NCI-H1092 (cell line): Measurements from ENCODE around the gene RNASE11.
"Not testable (repeated sequence)": the region's sequence is repeated elsewhere in the genome, so short reads cannot be mapped to it uniquely, and the experiment has no call there.

Experiments
- DNase-seq: peaks from one replicate; lab custom pipeline; 2025; lab: John Stamatoyannopoulos, UW

The RNASE11 gene

DNA sequence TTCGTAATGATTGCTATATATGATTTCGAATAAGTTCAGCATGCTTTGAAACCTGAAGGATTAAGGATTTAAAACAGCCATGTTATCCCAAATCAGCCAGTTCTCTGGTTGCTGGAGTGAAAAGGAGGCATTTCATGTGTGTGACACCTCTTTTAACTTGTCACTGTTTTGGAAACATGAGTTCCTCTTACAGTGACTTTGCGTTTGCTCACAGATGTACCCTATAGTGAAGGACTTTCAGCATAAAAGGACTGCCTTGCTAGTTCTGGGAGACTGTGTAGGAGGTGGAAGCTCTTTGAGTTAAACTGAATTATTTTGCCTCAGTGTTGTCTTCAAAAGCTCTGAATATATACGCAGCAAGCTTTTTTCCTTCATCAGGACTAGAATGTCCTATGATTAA lies 7.6 kb downstream of the RNASE11 start:
- DNase-seq: no peak

GRCh38 chr14:20578784-20579502 lies 8.9 kb downstream of the RNASE11 start:
- no peak for DNase-seq

DNA sequence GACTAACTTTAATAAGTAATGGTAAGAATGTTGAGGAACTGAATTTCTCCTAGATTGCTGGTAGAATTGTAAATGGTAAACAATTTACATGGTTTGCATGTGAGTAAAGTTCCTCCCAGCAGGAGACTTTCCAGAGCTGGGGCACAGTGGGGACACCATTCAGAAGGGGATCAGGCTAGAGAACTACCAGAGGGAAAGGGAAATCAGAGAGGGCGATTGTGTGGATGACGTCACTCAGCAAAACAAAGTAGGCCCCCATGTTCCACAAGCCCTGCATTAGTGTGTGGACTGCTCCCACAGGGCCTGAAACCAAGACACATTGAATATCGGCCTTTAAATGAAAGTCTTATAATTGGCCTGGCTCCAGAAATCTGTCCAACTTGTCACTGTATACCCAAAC lies 9.5 kb downstream of the RNASE11 start:
- DNase-seq: no peak

GRCh38 chr14:20572382-20572990 lies 15.3 kb downstream of the RNASE11 start:
- DNase-seq: not testable (repeated sequence)

GRCh38 chr14:20570720-20571119 lies 17.1 kb downstream of the RNASE11 start:
- DNase-seq: not testable (repeated sequence)

GRCh38 chr14:20569865-20570264 lies 17.9 kb downstream of the RNASE11 start:
- not testable (repeated sequence) for DNase-seq

DNA sequence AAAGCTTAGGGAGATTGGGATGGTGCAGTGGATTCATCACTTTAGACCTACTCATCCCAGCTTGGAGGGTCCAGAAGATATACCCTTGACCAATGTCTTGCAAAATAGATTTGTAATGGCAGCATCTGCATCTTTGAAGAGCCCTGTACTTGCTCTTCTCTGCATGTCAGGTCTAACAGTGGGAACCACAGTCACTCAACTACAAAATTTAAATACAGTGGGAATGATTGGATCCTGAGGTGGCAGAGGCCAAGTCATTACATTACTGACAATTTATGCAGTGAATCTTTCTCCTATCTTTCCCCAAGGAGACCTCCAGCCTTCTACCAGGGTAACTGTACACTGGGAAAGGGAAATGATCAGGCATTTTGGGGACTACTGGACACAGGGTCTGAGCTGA lies 18.7 kb downstream of the RNASE11 start:
- DNase-seq: no peak

DNA sequence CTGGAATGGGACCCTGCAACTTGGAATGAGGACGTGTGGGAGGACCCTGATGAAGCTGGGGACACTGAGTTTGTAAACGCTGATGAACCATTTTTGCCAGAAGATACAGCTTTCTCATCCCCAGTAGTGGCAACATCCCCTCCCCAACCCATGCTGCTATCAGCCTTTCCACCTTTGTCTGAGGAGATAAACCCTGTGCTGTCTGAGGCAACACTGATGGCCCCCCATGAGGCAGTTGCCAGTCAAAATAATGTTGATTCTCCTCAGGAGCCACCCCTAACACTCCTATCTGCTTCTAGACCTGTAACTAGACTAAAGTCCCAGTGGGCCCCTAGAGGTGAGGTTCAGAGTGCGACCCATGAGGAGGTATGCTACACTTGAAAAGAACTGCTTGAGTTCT lies 19.4 kb downstream of the RNASE11 start:
- no peak for DNase-seq

- DNase-seq: not testable (repeated sequence)
Observed at GRCh38 chr14:20567199-20567598, 20.6 kb downstream of the RNASE11 start.

GRCh38 chr14:20564501-20564997 lies 23.3 kb downstream of the RNASE11 start:
- DNase-seq: no peak

GRCh38 chr14:20563971-20564370 lies 23.8 kb downstream of the RNASE11 start:
- DNase-seq: no peak

DNA sequence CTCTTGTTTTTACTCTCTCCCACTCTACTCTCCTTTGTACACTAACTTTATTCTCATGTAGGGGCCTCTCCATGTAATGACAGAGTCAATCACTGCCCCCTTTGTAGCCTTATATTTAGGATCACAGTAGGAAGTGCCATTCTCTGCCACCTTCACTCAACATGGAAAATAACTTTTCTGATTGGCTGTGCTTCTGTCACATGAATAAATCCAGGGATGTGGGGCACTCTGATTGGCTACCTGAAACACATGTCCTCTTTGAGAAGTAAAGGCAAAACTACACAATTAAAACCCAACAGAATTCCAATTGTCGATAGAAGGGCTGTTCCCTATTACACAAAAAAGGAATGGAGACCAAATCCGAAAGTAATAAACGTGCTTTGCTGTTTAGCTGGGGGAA lies 26.8 kb downstream of the RNASE11 start, which contains the start of gene RNASE9:
Gene RNASE9, minus strand, starts transcription at position 87 of the 400 bp plus-strand sequence.
- DNase-seq: no peak

GRCh38 chr14:20559461-20559904 lies 28.3 kb downstream of the RNASE11 start:
- no peak for DNase-seq

DNA sequence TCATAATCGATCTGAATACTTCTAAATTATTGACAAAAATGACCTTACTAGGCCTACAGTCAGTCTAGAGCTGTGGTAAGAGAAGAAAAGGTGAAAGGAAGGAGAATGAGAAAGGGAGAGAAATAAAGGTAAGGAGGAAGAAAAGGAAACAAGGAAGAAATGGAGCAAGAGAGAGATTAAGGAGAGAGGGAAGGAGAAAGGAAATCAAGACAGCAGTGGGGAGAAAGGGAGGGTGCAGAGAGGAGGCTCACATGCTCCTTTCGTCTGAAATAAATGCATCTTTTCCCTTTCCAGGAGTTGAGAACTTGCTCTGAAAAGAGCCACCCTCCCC lies 30.6 kb downstream of the RNASE11 start:
- no peak for DNase-seq

DNA sequence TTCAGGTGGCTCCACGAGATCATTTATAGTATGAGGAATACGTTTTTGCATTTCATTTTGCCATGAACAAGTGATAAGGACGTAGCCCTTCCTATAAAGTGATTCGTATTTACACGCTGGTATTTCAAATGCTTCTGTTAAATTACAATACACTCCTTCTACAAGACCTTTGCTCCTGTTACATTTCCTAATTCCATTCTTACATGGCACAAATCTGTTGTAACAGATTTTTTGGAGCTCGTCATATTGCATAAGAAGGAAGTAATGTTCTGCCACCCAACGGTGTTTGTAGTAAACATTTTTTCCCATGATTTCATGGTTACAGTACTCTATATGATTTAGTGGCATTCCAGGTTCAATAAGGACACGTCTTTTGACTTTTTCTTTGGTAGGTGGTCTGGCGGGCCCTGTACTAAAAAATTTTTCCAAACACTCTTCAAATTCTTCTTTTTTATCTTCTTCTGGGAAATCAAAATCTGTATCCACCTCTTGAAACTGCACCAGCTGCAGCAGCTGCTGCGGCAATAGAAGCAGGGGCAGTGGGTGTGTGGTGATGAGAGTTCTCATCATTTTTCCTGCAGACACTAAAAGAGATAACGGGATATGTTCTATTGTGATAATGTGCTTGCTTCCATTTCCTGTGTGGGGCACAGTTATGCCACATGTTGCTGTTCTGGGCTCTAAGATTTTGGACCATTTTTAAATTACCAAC lies 31.1 kb downstream of the RNASE11 start:
- no peak for DNase-seq

GRCh38 chr14:20555845-20556244 lies 32.0 kb downstream of the RNASE11 start:
- DNase-seq: no peak

GRCh38 chr14:20553024-20553423 lies 34.8 kb downstream of the RNASE11 start:
- no peak for DNase-seq

- no peak for DNase-seq
Observed at GRCh38 chr14:20551606-20552005, 36.2 kb downstream of the RNASE11 start.

DNA sequence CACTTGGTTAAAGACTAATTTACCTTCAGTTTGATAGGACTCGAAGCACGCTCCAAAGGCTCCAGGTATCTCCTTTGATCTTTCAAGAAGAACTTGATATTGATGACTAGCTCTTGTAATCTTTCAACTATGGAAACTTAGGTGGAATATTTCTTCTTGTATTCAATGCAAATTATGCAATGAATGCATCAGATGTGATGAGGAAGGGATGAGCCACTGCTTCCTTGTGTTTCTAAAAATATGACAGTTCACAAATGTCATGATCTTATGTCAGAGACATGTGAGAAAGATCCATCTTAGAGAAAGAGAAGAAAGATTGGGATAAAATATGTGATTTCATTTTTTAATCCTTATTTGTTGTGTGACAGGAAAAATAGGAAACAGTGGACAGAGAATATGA lies 36.9 kb downstream of the RNASE11 start:
- no peak for DNase-seq

GRCh38 chr14:20548414-20549158 lies 39.2 kb downstream of the RNASE11 start:
- no peak for DNase-seq

GRCh38 chr14:20546877-20547276 lies 40.9 kb downstream of the RNASE11 start:
- no peak for DNase-seq

- no peak for DNase-seq
Observed at GRCh38 chr14:20539906-20540305, 47.9 kb downstream of the RNASE11 start.
